GM21447 (cell line): ENCODE measurements around the gene THRA.

Experiments used
- ATAC-seq: cut with Tn5 transposase; IDR thresholded peaks from one replicate; pipeline ENCODE4 v1.9.1; 2021; ENCODE audit not compliant: unreplicated experiment

The THRA gene

DNA sequence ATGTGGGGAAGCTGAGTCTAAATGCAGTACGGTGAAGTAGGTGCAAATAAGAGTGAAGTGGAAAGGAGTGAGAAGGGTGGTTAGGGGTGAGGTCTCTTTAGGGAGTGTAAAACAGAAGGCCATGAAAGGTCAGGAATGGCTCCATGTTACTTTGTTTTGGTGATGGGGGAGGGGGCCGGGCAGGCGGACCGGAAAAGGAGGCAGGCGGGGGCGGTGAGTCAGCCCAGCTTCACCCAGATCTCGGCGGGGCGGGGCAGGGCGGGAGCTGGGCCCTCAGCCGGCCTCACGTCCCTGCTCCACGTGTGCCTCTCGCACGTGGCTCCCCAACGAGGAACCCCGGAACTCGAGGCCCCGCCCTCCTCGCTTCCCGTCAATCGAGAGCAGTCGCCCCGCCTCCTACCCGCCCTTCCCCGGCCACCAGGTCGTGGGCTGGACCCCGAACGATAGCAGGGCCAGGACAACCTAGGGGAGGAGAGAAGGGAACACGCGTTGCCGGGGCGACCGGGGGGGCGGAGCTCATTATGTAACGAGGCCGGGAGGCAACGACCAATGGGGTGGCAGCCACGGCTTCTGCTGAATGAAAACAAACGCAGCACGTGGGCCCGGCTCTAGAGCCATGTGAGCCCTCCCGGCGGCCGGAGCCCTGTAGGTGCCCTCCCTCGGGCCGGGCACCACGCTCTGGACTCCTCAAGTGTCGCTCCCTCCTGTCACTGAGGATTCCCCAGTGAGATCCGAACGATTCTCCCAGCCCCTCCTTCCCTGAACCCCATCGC, 36.3 kb downstream of the THRA start:
- ATAC-seq, result peak; percentile 50

GRCh38 chr17:40099619-40100418, 37.1 kb downstream of the THRA start:
- ATAC-seq, result no peak

DNA sequence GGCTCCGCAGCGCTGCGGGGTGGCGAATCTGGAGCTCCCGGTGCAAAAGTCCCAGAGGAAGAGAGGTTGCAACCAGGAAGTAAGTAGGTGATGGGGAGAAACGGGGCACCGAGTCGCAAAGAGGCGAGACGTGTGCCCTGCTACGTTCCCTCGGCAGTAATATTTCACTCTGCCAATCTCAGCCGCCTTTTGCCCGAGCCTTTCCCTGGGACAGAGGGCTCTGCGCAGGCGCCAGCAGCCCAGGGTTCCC, 37.6 kb downstream of the THRA start, which contains the start of gene NR1D1:
Gene NR1D1, minus strand, starts transcription at position 171 of the 250 bp plus-strand sequence. CDS start 495 bp downstream, outside the sequence.
- no peak for ATAC-seq

DNA sequence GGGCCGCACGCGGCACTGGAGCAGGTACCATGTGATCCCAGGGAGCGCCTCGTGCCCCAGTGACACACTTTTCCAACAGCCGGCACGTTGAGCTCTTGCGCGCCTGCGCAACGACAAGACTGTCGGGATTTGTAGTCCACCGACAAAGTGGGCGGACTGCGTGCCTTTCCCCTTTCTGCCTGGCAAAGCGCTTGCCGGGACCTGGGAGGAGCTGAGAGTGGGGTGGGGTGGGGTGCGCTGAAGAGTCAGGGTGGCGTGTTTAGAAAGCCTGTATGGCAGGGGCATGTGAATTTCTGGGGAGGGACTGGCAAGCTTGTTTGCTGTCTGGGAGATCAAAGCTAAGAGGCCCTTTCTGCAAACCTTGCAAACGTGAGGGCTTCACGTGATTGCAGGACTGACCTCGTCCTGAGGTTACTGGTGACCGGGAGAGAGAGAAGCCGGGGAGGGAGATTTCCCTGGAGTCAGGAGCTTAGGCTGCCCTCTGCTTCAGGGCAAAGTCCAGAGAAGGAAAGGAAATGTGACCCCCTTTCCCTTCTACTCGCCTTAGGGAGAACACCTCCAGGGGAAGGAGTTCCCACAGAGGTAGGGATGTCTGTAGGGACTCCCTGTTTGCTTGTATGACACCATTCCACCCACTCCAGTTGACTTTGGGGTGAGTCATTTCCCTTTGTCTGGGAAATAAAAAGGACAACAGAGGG, 38.1 kb downstream of the THRA start:
- ATAC-seq, result no peak

- no peak for ATAC-seq
These were observed 38.8 kb downstream of the THRA start for GRCh38 chr17:40101367-40102210.

GRCh38 chr17:40103071-40103661, 40.4 kb downstream of the THRA start:
- ATAC-seq, result no peak

DNA sequence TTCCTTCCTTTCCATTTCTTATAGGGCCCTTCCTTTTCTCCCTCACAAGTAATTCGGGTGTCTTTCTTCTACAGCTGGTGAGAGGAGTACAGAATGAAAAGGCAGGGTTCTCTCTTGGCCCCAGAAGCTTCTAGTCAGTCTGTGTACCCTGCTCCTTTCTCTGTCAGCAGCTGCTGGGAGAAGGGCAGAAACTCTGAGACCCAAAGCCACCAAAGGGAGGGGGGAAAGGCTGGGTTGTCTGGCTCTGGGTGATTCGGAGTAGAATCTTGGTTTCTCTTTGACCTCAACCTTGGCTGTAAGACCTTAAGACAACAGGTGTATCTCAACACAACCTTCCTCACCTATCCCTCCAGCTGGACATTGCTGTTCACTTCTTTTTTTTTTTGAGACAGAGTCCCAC, 40.9 kb downstream of the THRA start:
- ATAC-seq, result no peak

- no peak for ATAC-seq
These were observed 42.1 kb downstream of the THRA start for GRCh38 chr17:40104594-40105486.

- ATAC-seq, result no peak
These were observed 43.3 kb downstream of the THRA start for GRCh38 chr17:40105861-40106759.

DNA sequence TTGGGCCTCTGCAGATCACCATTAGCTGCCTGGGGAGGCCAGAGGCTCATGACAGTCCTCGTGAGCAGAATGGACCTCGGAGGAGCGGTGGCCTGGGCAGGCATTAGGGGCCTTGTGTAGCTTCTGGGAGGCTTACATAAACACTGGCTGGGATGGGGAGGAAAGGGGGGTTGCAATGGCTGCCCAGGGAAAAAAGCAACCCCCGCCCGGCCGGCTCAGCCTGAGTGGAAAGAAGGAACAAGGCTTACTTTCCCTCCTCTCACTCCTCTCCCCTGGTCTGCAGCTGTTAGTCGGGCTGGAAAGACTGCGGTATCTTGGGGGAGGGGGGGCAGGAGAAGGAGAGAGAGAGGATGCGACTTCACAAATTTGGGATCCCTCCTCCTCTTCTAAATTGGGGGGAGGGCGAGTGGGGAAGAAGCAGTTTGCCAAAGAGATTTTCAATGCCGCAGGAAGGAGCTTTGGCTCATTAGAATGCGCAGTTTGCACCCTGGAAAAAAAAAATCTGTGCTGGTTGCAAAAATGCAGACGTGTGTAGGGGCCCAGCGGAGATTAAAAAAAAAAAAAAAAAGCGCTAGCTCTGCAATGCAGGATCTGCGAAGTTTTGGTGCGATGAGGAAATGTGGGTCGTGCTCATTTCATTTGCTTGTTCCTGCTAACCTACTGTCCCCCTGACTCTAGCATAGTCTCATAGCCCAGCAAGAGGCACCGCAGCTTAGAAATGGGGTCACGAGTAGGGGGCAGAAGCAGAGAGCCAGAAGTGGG, 44.2 kb downstream of the THRA start:
- no peak for ATAC-seq

DNA sequence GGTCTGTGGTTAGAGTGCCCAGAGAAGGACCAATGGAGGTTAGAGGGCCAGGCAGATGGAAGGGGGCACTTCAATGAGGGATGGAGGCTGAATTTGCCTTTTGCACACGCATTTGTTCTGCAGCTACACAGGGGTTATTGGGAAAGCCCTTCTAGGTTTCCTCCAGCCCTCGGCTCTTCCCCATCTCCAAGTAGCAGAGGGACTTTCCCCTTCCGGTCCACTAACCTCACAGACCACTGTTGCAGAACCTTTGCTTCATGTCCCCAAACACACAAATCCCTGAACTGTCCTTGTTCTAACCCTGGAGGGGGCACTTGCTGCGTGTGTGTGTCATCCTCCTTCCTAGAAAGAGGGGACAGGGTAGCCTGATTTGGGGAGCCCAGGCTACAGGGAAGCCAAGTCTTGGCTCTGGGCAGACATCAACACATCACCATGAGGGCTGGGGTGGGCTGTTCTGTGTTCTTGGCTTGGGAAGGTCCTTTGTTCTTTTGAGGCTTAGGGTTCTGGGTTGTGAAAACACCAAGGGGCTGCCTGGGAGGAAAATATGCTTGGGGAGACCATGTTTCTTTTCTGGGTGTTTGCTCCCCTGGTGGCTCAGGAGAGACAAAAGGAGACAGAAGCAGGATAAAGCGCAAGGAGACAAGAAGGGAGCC, 44.9 kb downstream of the THRA start:
- no peak for ATAC-seq

DNA sequence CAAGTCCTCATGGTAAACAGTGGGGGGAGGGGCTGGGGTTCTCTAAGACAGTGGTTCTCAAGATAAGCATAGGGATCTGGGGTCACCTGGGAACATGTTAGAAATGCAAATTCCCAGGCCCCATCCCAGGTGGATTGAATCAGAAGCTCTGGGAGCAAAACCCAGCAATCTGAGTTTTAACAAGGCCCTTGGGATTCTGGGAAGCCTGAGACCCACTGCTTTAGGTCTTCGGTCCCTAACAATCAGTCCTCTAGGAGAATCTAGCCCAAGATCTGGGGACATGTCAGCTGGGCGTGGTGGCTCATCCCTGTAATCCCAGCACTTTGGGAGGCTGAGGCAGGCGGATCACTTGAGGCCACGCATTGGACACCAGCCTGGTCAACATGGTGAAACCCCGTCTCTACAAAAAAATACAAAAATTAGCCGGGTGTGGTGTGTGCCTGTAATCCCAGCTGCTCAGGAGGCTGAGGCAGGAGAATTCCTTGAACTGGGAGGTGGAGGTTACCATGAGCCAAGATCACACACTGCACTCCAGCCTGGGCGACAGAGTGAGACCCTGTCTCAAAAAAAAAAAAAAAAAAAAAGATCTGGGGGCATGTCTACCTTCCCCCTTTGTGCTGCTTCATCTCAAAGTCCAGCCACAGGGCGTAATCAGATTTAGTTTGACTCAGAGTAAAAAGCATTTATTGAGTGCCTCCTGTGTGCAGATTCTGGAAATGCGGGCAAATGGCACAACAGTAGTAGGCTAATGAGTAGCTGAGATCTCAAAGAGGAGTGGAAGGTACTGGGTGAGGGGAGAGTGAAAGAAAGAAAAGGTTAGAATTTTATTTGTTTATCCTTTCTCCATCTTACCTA, 46.4 kb downstream of the THRA start:
- no peak for ATAC-seq

GRCh38 chr17:40110026-40110845, 47.5 kb downstream of the THRA start:
- no peak for ATAC-seq

GRCh38 chr17:40111221-40112128, 48.7 kb downstream of the THRA start:
- ATAC-seq, result peak; percentile 46
